HepG2 (cell line): Measurements from ENCODE around the gene OR13J1.

Experiments used
- CEBPB ChIP-seq: IDR thresholded peaks from 2 replicates; pipeline ENCODE4 v1.6.1; 2011; ENCODE audit warnings: low read depth, low read length, improper control_type of control experiment, borderline replicate concordance
- CHD2 ChIP-seq: IDR thresholded peaks from 2 replicates; pipeline ENCODE4 v1.6.1; 2011; ENCODE audit warnings: low read depth, low read length, improper control_type of control experiment
- CTCF ChIP-seq: sonication (generic); formaldehyde crosslinking; IDR thresholded peaks from 2 replicates; pipeline ENCODE4 v1.5.0; 2020; ENCODE audit warnings: mild to moderate bottlenecking, missing genetic modification reagents, moderate library complexity
- MNT ChIP-seq: fragments of 450-650 bp; IDR thresholded peaks from 2 replicates; pipeline ENCODE4 v1.6.1; 2016
- MYC ChIP-seq: sonication (generic); formaldehyde crosslinking; IDR thresholded peaks from 2 replicates; pipeline ENCODE4 v1.9.0; 2021; ENCODE audit warnings: missing genetic modification reagents, borderline replicate concordance
- PHF8 ChIP-seq: sonication (generic); formaldehyde crosslinking; IDR thresholded peaks from 2 replicates; pipeline ENCODE4 v1.5.0; 2020; ENCODE audit warnings: missing genetic modification reagents
- POLR2A ChIP-seq, 2 experiments: IDR thresholded peaks; 2 replicates each; pipeline ENCODE4 v1.6.1; 2011; ENCODE audit warnings: low read depth in 2 of 2, low read length in 2 of 2, mild to moderate bottlenecking in 1 of 2, moderate library complexity in 1 of 2; ENCODE audit not compliant: insufficient read depth in 1 of 2
- UBTF ChIP-seq: sonication (generic); formaldehyde crosslinking; IDR thresholded peaks from 2 replicates; pipeline ENCODE4 v1.4.0; 2020; ENCODE audit warnings: mild to moderate bottlenecking, missing genetic modification reagents
- ZNF282 ChIP-seq: fragments of 450-650 bp; IDR thresholded peaks from 2 replicates; pipeline ENCODE4 v1.6.1; 2018; ENCODE audit not compliant: partially characterized antibody
- ZNF431 ChIP-seq: sonication (generic); formaldehyde crosslinking; IDR thresholded peaks from 2 replicates; pipeline ENCODE4 v1.9.0; 2022; ENCODE audit warnings: missing genetic modification reagents, low read depth, mild to moderate bottlenecking, borderline replicate concordance

- no peak for TF ChIP-seq UBTF (CRISPR knock-in tag)
- no peak for TF ChIP-seq PHF8 (CRISPR knock-in tag)
- TF ChIP-seq CTCF (CRISPR knock-in tag), result no peak
- no peak for TF ChIP-seq CHD2
- TF ChIP-seq POLR2A (IDR thresholded peaks at IDR 0.05; ENCODE audit: insufficient read depth in 1 of 2, low read depth in 2 of 2, low read length in 2 of 2), result no peak
- no peak for TF ChIP-seq ZNF431 (CRISPR knock-in tag)
- no peak for TF ChIP-seq ZNF282
- no peak for TF ChIP-seq CEBPB
- TF ChIP-seq MYC (CRISPR knock-in tag), result no peak
- TF ChIP-seq MNT, result no peak
Measured at GRCh38 chr9:35917261-35917660, 47.1 kb upstream of the OR13J1 start.
